CD4-positive, alpha-beta T cell treated with Interleukin-10 for 1 hour (primary cell): Measurements from ENCODE around the gene CD59.
A peak's percentile ranks its signal among the peaks of the same experiment; 100 is the strongest.
"Not testable (repeated sequence)": the region's sequence is repeated elsewhere in the genome, so short reads cannot be mapped to it uniquely, and the experiment has no call there.

Source experiments
- DNase-seq: peaks from one replicate; pipeline ENCODE4 v3.0.0-alpha.2; 2020

The CD59 gene

DNA sequence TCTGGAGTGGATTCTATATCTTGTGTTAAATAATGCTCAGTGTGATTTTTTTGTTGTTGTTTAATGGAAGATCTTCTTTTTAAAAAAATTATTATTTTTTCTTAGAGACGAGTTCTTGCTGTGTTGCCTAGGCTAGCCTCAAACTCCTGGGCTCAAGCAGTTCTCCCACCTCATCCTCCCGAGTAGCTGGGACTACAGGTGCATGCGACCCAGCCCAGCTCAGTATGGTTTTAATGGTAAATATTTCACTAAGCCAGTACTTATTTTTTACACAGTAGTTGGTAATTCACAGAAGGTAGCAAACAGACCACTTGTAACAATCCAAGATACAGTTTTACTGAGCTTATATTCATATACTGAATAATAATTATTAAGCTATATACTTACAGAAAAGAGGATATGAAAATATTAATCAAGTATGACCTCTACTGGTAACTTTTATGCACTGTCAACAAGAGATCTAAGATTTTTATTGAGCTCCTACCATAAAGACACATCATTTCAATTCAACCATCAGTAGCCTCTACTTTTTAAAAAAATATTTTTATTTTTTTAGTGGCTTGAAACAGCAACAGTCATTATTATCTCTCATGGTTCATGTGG lies 6.1 kb upstream of the CD59 start:
- peak; percentile 40 for DNase-seq

GRCh38 chr11:33741806-33742205 lies 5.6 kb upstream of the CD59 start:
- DNase-seq = no peak

DNA sequence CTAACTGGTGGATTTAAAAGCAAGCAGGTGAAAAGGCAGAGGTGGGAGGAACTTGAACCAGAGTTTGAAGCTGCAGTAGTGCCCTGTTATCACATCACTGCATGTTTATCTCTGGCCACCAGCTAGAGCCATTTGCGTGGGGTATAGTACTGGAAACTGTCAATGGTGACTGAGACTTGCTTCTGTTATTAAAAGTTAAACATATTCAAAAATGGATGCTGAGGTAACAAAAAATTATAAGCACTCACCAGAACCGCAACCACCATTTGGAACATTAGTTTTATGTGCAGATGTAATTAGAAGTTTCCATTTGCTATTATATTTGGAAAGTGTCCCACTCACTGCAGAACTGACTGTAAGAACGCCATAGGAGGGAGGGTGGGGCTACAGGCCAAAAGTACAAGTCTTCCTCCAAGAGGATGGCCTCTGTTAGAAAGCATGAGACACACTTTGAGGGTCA lies 1.2 kb upstream of the CD59 start:
- no peak for DNase-seq

DNA sequence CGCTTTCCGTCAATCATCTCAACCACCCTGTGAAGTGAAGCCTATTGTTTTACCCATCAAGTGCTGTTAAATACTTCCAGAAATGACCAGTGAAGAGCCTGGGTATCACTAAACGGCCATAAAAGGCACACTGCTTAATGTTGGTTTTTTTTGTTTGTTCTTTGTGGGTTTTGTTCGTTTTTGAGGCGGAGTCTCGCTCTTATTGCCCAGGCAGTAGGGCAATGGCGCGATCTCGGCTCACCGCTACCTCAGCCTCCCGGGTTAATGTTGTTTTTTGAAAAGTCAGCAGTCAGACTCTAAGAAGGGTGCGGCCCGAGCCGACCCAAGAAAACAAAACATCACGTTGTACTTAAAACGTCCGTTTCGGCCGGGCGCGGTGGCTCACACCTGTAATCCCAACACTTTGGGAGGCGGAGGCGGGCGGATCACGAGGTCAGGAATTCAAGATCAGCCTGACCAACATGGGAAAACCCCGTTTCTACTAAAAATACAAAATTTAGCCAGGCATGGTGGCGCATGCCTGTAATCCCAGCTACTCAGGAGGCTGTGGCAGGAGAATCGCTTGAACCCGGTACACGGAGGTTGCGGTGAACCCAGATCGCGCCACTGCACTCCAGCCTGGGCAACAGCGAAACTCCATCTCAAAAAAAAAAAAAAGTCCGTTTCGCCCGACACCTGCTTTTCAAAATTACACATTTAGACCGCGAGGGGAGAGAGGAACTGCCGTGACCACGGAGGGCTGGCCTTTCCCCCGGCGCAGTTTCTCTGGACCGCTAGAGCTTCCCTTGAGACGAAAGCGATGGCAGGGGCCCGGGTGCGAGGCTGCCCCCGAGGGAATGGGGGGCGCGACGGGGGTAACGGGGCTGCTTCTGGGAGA lies 714 bp downstream of the CD59 start:
- peak; percentile 54 for DNase-seq

DNA sequence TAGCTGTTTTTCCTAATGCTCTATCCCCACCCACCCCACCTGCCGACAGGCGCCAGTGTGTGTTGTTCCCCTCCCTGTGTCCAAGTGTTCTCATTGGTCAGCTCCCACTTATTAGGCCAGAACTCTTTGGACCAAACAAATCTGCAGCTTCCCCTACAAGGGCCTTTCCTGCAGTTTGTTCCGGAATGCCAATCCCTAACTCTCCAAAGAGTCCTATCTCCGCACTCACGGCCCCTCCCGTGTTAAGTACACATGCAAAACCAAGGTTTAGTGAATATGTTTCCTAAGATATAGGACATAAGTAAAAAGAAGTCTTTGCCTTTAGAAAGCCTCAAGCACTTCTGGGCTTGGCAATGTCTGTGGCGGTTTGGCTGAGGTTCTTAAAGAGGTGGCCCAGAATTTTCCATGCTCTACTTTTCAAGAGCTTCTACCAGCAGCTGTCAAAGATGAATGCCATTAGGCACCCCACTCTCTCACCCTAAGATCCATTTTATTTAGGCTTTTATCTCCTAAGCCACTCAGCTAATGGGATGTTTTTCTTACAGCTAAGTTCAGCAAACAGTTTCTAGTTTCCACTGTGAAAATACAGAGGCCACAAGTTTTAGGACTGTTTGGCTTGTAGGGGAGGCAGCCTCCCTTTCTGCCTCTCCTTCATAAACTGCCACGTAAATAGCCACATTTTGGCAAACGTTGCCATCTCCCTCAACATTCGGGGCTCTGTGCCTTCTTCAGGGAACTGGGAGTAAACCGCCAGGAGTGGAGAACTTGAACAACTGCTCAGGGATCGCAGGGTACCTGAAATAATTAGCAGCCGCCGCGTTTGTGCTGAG lies 1.6 kb downstream of the CD59 start:
- no peak for DNase-seq

GRCh38 chr11:33733980-33734379 lies 2.2 kb downstream of the CD59 start:
- no peak for DNase-seq

GRCh38 chr11:33731723-33732531 lies 4.3 kb downstream of the CD59 start:
- no peak for DNase-seq

- DNase-seq = no peak
Measured at GRCh38 chr11:33730716-33731115, 5.5 kb downstream of the CD59 start.

DNA sequence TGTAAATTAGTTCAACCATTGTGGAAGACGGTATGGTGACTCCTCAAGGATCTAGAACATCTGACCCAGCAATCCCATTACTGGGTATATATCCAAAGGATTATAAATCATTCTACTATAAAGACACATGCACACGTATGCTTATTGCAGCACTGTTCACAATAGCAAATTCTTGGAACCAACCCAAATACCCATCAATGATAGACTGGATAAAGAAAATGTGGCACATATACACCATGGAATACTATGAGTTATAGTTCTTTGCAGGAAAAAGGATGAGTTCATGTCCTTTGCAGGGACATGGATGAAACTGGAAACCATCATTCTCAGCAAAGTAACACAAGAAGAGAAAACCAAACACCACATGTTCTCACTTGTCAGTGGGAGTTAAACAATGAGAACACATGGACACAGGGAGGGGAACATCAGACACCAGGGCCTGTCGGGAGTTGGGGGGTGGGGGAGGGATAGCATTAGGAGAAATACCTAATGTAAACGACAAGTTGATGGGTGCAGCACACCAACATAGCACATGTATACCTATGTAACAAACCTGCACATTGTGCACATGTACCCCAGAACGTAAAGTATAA lies 7.1 kb downstream of the CD59 start:
- not testable (repeated sequence) for DNase-seq

DNA sequence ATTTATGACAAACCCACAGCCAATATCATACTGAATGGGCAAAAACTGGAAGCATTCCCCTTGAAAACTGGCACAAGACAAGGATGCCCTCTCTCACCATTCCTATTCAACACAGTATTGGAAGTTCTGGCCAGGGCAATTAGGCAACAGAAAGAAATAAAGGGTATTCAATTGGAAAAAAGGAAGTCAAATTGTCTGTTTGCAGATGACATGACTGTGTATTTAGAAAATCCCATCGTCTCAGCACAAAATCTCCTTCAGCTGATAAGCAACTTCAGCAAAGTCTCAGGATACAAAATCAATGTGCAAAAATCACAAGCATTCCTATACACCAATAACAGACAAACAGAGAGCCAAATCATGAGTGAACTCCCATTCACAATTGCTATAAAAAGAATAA lies 8.7 kb downstream of the CD59 start:
- DNase-seq = not testable (repeated sequence)

DNA sequence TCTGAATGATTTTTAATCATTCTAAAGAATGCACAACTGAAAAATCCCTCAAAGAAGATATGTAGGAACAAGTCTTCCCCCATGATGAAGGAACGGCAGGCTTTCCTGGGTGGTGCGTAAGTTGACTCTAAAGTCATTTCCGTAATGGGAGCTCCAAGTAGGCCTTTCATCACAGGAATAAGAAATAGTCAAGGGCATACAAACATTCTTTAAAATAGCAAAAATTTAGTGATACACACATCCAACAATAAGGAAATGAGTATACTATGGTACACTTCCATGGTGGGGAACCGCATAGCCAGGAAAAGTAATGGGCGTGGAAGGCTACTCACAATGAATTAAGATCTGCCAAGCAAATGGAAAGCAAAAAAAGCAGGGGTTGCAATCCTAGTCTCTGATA lies 10.7 kb downstream of the CD59 start:
- DNase-seq = no peak

- DNase-seq = no peak
Measured at GRCh38 chr11:33724644-33725035, 11.6 kb downstream of the CD59 start.

- DNase-seq = no peak
Measured at GRCh38 chr11:33723238-33723881, 12.9 kb downstream of the CD59 start.

DNA sequence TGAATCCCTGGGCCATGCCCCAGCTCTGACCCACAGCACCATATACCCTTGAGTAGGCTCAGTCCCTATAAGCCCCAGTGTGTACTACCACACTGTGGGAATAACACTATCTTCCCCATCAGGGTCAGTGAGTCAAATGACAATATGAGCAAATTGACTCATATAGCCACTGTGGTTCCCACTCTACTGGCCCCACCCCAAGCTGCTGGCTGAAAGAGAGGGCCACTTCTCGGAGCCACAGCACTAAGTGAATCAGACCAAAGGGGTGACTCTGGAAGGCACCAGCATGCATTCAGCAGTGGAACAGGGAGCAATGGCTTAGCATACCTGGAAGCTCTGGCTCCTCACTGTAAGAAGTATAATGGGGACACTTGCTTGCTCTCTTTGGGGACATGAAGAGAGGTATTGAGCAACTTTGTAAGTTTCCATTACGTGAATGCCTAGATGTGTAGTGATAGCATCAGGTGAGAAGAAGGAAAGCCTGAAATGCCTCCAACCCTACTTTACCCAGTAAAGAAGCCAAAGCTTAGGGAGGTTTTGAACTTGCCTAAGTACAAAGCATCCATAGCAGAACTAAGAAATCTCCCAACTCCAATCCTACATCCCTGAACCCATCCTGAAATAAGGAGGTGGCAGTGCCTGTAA lies 13.5 kb downstream of the CD59 start:
- DNase-seq = no peak

DNA sequence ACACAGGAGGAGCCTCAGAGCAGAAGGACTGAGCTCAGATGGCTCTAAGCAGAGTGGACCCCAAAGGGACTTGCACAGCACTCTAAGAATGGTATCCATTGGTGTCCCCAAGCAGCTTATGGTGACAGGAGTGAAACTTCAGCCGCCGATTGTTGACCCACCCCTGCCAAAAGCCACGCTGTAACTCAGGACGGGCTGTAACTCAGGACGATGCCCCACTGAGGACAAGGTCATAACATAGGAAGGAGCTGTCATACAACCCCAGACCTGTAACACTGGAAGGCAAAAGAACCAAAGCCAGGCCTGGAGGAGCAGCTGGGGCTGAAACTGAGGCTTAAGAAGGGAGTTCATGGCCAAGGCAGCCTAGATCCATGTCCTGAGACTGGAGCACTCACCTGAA lies 14.2 kb downstream of the CD59 start:
- DNase-seq = no peak

DNA sequence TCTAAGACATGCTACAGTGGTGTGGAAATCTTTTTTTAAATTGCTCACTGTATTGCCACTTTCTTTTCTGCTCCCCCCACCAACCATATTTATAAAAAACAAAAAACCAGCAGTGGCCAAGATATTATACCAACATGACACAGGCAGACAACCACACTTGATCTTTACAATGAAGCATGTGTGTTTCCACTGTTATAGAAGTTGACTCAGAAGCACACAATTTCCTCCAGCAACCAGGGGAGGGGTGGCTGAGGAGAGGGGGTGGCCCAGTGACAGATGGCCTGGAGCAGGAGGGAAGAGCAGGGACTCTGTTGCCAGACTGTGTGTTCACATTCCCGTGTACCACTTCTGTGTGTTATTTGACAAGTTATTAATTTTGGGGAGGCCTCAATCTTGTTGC lies 14.8 kb downstream of the CD59 start:
- DNase-seq = no peak

DNA sequence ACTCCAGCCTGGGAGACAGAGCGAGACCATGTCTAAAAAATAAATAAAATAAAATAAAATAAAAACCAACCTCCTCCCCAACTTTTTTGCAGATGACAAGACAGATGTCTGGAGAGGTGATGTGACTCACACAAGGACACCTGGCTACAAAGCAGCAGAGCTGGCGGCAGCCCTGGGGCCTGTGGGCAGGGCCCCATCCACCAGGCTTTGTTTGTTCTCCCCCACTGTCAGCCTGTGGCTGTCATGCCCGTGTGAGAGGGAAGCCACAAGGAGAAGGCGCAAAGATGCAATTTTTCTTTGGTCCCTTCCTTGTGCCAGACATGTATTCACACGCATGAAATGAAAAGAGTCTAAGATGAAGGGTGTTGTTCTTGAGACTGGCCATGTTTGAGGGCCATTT lies 16.6 kb downstream of the CD59 start:
- DNase-seq = no peak

DNA sequence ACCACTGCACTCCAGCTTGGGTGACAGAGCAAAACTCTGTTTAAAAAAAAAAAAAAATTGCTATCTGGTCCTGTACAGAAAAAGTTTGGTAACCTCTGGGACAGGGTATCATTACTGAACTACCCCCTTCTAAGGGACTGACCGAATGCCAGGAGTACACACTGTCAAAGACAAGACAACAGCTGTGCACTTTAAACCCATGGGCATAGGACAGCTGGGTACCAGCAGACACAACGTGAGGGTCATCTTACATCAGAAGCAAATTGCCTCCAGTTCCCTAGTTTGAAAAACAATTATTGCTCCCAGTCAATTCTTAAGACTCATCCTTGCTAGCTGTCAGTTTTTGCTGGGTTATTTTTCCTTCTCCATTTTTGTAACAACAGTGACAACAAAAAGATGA lies 17.8 kb downstream of the CD59 start:
- DNase-seq = no peak

- DNase-seq = peak; percentile 34
Measured at GRCh38 chr11:33716243-33716642, 20.0 kb downstream of the CD59 start.

GRCh38 chr11:33713856-33714398 lies 22.3 kb downstream of the CD59 start:
- DNase-seq = no peak
